RPMI8226 (cell line): ENCODE measurements around the gene ADRB1.

Experiments used
- DNase-seq: peaks from one replicate; pipeline ENCODE4 v3.0.0-alpha.2; 2015

ADRB1 gene

DNA sequence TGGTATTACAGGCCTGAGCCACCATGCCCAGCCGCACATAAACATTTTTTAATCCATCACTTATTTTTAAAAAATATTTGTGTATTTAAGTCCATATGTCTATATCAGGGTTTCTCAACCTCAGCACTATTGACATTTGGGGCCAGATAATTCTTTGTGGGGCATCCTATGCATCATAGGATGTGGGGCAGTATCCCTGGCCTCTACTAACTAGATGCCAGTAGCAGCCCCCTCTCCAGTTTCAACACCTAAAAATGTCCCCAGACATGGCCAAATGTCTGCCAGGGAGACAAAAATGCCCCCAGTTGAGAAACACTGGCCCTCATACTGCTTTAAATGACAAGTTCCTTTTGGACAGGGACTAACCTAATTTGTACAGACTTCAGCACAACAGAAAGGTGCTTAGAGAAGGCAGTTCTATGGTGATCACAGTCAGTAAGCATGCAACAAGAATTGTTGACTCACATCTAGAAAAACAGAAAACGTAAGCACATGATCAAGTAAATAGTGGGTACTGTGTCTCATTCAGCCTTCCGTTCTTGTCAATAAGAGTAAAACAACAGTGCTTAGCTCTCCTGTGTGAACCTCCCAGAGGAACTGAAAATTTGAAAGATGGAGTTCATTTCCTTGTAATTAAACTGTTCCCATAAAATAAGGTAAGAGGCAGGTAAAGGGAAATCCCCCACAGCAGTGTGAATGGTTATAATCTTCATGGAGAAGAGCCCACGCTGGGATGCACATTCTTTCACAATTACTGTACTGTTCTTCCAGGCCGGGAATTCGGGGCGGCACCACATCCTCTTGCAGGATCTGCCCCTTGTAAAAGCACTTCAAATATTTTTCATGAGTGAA, 17.3 kb upstream of the ADRB1 start:
- DNase-seq = no peak

DNA sequence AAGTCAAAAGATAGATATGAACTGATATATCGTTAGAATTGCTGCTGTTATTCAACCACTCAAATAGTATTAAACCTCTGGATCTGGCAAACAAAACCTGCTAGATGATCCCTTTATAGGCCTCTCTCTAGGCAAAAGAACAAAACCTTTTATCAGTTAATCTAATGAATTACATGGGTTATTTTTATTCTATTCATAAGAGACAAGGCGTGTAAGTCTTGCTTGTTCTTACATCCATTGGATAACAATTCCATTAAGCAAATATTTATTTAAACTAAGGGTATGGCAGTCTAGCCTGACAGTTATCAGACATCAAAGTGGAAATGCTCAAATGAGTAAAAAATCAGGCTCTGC, 16.6 kb upstream of the ADRB1 start:
- no peak for DNase-seq

- DNase-seq = no peak
These were observed 15.7 kb upstream of the ADRB1 start for GRCh38 chr10:114027951-114028350.

- DNase-seq = no peak
These were observed 15.2 kb upstream of the ADRB1 start for GRCh38 chr10:114028425-114028824.

DNA sequence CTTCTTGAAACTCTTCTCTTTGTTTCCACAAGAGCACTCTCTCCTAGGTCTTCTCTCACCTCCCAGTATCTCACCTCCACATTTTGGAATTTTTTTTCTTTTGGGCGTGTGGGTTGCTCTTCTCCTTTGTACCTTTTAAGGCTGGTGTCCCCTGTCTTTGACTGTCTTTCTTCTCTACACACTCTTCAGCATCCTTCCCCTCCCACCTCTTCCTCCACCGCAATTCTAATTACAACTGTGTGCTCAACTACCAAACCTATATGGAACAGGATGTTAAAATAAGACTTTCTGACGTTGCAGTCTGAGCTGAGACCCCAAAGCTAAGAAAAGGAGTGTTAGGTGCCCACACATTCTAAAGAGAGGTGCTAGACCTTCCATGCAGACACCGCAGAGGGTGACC, 14.0 kb upstream of the ADRB1 start:
- DNase-seq = no peak

- DNase-seq = no peak
These were observed 13.5 kb upstream of the ADRB1 start for GRCh38 chr10:114030140-114030539.

GRCh38 chr10:114031073-114031972, 12.3 kb upstream of the ADRB1 start:
- DNase-seq = no peak

GRCh38 chr10:114033566-114033965, 10.1 kb upstream of the ADRB1 start:
- no peak for DNase-seq

DNA sequence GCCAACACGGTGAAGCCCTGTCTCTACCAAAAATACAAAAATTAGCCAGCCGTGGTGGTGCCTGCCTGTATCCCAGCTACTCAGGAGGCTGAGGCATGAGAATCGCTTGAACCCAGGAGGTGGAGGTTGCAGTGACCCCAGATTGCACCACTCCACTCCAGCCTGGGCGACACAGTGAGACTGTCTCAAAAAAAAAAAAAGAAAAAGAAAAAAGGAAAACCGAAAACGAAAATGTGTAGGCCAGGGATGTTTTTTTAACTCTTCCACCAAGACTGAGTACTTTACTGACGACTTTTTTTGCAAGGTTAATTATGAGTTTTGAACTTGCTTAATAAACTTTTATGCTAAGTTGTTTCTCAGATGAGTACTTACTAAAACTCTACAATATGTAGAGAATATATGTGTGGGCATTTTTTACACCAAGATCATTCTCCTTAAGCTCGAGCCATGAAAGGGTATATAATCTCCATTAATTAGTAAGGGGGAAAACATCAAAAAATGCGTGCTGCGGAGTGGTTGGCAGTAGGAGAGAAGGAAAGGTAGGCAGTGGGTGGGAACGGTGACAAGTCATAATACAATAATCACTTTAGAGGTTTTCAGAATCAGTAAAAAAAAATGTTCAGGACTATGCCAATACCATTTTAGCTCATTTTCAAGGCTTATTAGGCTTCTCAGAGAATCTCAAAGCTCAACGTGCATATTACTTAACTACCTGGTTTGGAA, 8.6 kb upstream of the ADRB1 start:
- DNase-seq = no peak

GRCh38 chr10:114035791-114036190, 7.9 kb upstream of the ADRB1 start:
- DNase-seq = no peak

DNA sequence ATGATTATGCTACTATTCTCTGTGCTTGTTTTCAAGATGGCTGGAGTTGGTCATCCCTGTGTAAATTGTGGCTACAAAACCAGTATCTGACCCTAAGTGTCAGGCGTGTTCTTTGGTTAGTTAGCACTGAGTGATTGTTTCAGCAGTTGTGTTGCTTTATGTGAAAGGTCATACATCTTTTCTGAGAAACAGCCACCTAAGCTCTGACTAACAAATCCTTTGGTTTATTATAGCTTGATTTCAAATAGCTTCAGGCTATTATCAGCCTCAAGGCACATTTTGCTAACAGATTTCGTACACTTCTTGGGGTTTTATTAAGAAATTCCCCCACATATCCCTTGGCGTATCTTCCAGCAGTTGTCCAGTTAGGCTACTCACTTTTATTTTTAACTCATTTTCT, 4.8 kb upstream of the ADRB1 start:
- no peak for DNase-seq

DNA sequence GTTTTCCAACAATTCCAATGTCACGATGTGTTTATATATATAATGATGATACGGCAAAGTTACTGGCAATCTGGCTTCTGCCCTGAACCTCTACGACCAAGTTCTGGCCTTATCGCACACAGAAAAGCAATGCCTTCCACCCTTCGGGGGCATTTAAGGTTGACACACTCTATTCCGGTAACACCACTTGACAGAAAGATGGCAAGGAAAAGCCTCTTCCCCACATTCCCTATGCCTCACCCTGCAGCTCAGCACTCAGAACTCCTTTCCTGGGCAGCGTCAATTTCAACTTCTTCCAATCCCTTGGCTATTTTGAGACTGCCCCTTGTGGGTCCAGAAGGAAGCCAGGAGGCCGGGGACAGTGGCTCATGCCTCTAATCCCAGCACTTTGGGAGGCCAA, 2.5 kb upstream of the ADRB1 start:
- DNase-seq = no peak

DNA sequence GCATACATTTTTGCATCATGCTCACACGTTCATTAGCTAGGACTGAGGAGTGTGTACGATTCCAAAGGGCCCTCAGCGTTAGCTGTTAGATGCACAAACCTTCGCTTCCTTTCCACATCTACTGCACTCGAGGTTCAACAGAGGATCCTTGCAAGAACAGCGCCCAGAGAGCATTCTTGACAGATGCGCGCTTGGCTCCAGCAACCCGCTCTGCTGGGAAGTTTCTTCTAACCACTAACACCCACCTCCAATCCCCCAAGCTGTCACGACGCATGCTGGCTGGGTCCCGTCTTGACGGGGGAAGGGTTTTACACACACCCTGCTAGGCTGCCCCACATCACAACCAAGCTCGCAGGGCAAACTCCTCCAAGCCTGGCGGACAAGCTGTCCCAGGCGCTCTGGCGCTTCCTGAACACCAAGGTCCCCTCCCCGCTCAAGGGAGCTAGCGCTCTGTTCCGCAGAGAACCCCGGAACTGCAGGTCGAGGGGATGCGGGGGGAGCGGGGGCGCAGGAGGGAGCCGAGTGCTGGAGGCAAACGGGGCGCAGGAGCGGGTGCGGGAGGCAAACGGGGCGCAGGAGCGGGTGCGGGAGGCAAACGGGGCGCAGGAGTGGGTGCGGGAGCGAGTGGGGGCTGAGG, 653 bp upstream of the ADRB1 start:
- DNase-seq = no peak

DNA sequence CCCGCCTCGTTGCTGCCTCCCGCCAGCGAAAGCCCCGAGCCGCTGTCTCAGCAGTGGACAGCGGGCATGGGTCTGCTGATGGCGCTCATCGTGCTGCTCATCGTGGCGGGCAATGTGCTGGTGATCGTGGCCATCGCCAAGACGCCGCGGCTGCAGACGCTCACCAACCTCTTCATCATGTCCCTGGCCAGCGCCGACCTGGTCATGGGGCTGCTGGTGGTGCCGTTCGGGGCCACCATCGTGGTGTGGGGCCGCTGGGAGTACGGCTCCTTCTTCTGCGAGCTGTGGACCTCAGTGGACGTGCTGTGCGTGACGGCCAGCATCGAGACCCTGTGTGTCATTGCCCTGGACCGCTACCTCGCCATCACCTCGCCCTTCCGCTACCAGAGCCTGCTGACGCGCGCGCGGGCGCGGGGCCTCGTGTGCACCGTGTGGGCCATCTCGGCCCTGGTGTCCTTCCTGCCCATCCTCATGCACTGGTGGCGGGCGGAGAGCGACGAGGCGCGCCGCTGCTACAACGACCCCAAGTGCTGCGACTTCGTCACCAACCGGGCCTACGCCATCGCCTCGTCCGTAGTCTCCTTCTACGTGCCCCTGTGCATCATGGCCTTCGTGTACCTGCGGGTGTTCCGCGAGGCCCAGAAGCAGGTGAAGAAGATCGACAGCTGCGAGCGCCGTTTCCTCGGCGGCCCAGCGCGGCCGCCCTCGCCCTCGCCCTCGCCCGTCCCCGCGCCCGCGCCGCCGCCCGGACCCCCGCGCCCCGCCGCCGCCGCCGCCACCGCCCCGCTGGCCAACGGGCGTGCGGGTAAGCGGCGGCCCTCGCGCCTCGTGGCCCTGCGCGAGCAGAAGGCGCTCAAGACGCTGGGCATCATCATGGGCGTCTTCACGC, 825 bp downstream of the ADRB1 start:
- no peak for DNase-seq

GRCh38 chr10:114045136-114046086, 1.7 kb downstream of the ADRB1 start:
- DNase-seq = no peak

DNA sequence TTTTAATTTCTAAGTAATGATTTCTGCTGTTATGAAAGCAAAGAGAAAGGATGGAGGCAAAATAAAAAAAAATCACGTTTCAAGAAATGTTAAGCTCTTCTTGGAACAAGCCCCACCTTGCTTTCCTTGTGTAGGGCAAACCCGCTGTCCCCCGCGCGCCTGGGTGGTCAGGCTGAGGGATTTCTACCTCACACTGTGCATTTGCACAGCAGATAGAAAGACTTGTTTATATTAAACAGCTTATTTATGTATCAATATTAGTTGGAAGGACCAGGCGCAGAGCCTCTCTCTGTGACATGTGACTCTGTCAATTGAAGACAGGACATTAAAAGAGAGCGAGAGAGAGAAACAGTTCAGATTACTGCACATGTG, 2.4 kb downstream of the ADRB1 start:
- no peak for DNase-seq

DNA sequence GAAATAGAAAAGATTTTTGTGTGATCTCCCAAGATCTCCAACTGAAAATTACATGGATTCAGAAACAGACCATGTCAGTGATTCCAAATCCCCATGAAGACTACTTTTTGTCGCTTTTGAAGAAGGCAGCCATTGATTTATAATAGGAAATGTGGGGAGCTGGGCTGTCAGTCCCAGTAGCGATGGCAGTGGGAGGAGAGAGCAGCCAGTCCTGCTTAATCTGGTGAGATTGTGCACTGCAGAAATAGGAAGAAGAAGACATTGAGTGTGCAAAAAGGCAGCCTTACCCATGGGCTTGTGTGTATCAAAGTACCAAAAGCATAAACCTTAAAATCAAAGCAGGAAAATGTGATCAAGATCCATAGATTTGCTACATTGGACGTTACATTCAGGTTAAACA, 4.8 kb downstream of the ADRB1 start:
- DNase-seq = no peak

DNA sequence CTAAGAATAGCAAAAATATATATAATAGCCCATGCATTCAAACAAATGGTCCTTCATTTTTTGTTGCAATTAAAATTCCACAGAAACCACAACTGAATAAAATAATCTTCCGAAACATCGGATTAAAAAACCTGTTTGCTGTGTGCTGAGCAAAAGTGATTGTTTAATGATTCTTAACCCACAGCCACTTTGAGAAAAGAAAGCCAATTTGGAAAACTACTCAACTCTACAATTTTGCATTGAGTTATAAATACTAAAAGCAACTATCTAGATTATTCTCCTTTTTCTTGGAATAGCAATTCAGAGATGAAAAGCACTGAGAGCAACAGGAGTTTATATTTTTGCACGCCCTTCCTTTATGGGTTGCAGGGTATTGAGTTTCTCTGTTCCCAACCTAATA, 8.0 kb downstream of the ADRB1 start:
- DNase-seq = no peak

GRCh38 chr10:114052255-114052654, 8.6 kb downstream of the ADRB1 start:
- no peak for DNase-seq

GRCh38 chr10:114053946-114054345, 10.3 kb downstream of the ADRB1 start:
- no peak for DNase-seq

DNA sequence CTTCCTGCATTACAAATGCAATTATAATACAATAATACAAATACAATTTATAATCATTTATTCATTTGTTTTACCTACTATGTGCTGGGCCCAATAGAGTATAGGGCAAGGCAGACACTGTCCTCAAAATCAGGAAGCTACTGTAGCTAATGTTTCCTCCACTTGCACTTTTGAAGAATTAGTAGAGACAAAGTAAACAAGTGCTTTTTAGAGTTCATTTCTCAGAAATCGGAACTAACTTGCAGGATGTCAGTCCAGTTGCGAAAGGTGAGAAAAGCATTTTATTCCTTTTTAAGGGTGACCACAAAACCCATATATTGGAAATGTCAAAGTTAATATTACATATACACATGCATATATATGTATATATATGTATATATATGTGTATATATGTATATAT, 14.2 kb downstream of the ADRB1 start:
- DNase-seq = no peak
